PFSK-1 (cell line): Measurements from ENCODE around the gene CAMKMT.

Experiments used
- FOXP2 ChIP-seq: optimal IDR thresholded peaks from 2 replicates; pipeline ENCODE3; 2011; ENCODE audit warnings: borderline replicate concordance, control low read depth, inconsistent platforms; ENCODE audit not compliant: insufficient read depth; ENCODE audit errors: extremely low read length, extremely low read depth
- POLR2AphosphoS5 ChIP-seq: IDR thresholded peaks from 2 replicates; pipeline ENCODE4 v1.6.1; 2012; ENCODE audit warnings: low read depth, mild to moderate bottlenecking, control low read depth, low read length, moderate library complexity
- REST ChIP-seq, 2 experiments: IDR thresholded peaks; 2 replicates each; pipeline versions ENCODE4 v1.6.1 to v1.8.0; 2011 to 2012; ENCODE audit warnings: low read depth in 2 of 2, low read length in 2 of 2, control low read depth in 1 of 2, inconsistent platforms in 1 of 2, mild to moderate bottlenecking in 1 of 2, moderate library complexity in 1 of 2; ENCODE audit not compliant: insufficient read depth in 1 of 2
- SIN3A ChIP-seq: IDR thresholded peaks from 2 replicates; pipeline ENCODE4 v1.6.1; 2012; ENCODE audit warnings: mild to moderate bottlenecking, low read length, moderate library complexity, borderline replicate concordance; ENCODE audit not compliant: insufficient read depth
- TAF1 ChIP-seq: IDR thresholded peaks from 2 replicates; pipeline ENCODE4 v1.6.1; 2012; ENCODE audit warnings: low read length, control low read depth, borderline replicate concordance; ENCODE audit not compliant: insufficient read depth

CAMKMT gene

GRCh38 chr2:44398243-44398897, 36.6 kb downstream of the CAMKMT start:
- TF ChIP-seq POLR2AphosphoS5 (no peak), REST (IDR thresholded peaks at IDR 0.05; ENCODE audit: insufficient read depth in 1 of 2, low read depth in 2 of 2, low read length in 2 of 2) (no peak), SIN3A (no peak), TAF1 (no peak), FOXP2 (no peak)

- no peak for TF ChIP-seq TAF1
- TF ChIP-seq FOXP2, result no peak
- no peak for TF ChIP-seq POLR2AphosphoS5
- TF ChIP-seq REST (IDR thresholded peaks at IDR 0.05; ENCODE audit: insufficient read depth in 1 of 2, low read depth in 2 of 2, low read length in 2 of 2), result no peak
- TF ChIP-seq SIN3A, result no peak
Measured at GRCh38 chr2:44420725-44421124, 59.0 kb downstream of the CAMKMT start.

GRCh38 chr2:44424211-44424610, 62.5 kb downstream of the CAMKMT start:
- no peak for TF ChIP-seq REST (IDR thresholded peaks at IDR 0.05; ENCODE audit: insufficient read depth in 1 of 2, low read depth in 2 of 2, low read length in 2 of 2)
- no peak for TF ChIP-seq FOXP2
- no peak for TF ChIP-seq SIN3A
- no peak for TF ChIP-seq POLR2AphosphoS5
- no peak for TF ChIP-seq TAF1

GRCh38 chr2:44429034-44429433, 67.3 kb downstream of the CAMKMT start:
- TF ChIP-seq FOXP2 (no peak), REST (IDR thresholded peaks at IDR 0.05; ENCODE audit: insufficient read depth in 1 of 2, low read depth in 2 of 2, low read length in 2 of 2) (no peak), POLR2AphosphoS5 (no peak), TAF1 (no peak), SIN3A (no peak)
